Smooth muscle cell (in vitro differentiated cells): ENCODE results near the gene LPIN1. TPM values are rescaled to one million over a fixed set of nuclear protein-coding genes. Genes with fewer than 3 reads are reported as not detected.
"Not testable (repeated sequence)": the region's sequence is repeated elsewhere in the genome, so short reads cannot be mapped to it uniquely, and the experiment has no call there.

Experiments used
- DNase-seq: peaks from one replicate; lab custom pipeline; 2025; ENCODE audit not compliant: unreplicated experiment; lab: John Stamatoyannopoulos, UW
- H2AFZ ChIP-seq: fragments of 200-600 bp; sonication (generic); 2 replicates; pipeline ENCODE4 v1.6.0; 2016; ENCODE audit warnings: antibody characterized with exemption, low read depth, mild to moderate bottlenecking
- H3F3A ChIP-seq: fragments of 200-600 bp; sonication (generic); 2 replicates; pipeline ENCODE4 v1.6.0; 2017; ENCODE audit warnings: antibody characterized with exemption, low read depth
- H3K27ac ChIP-seq: fragments of 200-600 bp; sonication (generic); 2 replicates; pipeline ENCODE4 v1.5.1; 2016; ENCODE audit warnings: low read depth, mild to moderate bottlenecking
- H3K27me3 ChIP-seq: fragments of 200-600 bp; sonication (generic); 2 replicates; pipeline ENCODE4 v1.6.1; 2016; ENCODE audit warnings: low read depth, mild to moderate bottlenecking
- H3K36me3 ChIP-seq: fragments of 200-600 bp; sonication (generic); 2 replicates; pipeline ENCODE4 v1.5.1; 2016; ENCODE audit warnings: low read depth
- H3K4me1 ChIP-seq: fragments of 200-600 bp; sonication (generic); 2 replicates; pipeline ENCODE4 v1.5.1; 2016; ENCODE audit warnings: low read depth
- H3K4me2 ChIP-seq: fragments of 200-600 bp; sonication (generic); 2 replicates; pipeline ENCODE4 v1.6.0; 2016; ENCODE audit warnings: mild to moderate bottlenecking
- H3K4me3 ChIP-seq: fragments of 200-600 bp; sonication (generic); 2 replicates; pipeline ENCODE4 v1.5.1; 2016; ENCODE audit warnings: mild to moderate bottlenecking
- H3K79me2 ChIP-seq: fragments of 200-600 bp; sonication (generic); 2 replicates; pipeline ENCODE4 v1.6.0; 2016; ENCODE audit warnings: low read depth, mild to moderate bottlenecking
- H3K9ac ChIP-seq: fragments of 200-600 bp; sonication (generic); 2 replicates; pipeline ENCODE4 v1.6.0; 2016; ENCODE audit warnings: low read depth
- H3K9me3 ChIP-seq: fragments of 200-600 bp; sonication (generic); replicated peaks from 2 replicates; pipeline ENCODE4 v1.5.1; 2016; ENCODE audit warnings: low read depth
- H4K20me1 ChIP-seq: fragments of 200-600 bp; sonication (generic); 2 replicates; pipeline ENCODE4 v1.6.0; 2016; ENCODE audit warnings: low read depth
- CTCF ChIP-seq: fragments of 200-600 bp; sonication (generic); IDR thresholded peaks from 2 replicates; pipeline ENCODE4 v1.5.1; 2017; ENCODE audit warnings: borderline replicate concordance, mild to moderate bottlenecking, antibody characterized with exemption; ENCODE audit not compliant: insufficient read depth, poor library complexity, severe bottlenecking
- WGBS: methylation state at CpG from one replicate; pipeline ENCODE4 v1.1.7; 2016; ENCODE audit warnings: low lambda C conversion rate; 5-methylcytosine and 5-hydroxymethylcytosine counted together
- polyA plus RNA-seq: library from polyadenylated mRNA; unstranded; fragments of >200 nt; fragmentation: Nextera tagmentation; extraction: Ambion mirVana; gene quantifications from 2 replicates; pipeline ENCODE4 v1.2.1, GENCODE V29; 2016
- total RNA-seq: library from RNA; depleted of rRNA; stranded (reverse); fragments of >200 nt; gene quantifications from 2 replicates; pipeline ENCODE4 v1.2.3, GENCODE V29; 2014

Gene LPIN1
- total and polyA plus RNA-seq, 2 experiments from 2014 or later, result 13.8 to 17.9 TPM

- Histone ChIP-seq H3K4me3 (no peak overlapping the region), H3K27me3 (no peaks in the 10 kb centered on the region), H3K27ac (no peak overlapping the region), H3K36me3 (no peaks in the 10 kb centered on the region), H2AFZ (no peak overlapping the region), H3F3A (no peaks in the 10 kb centered on the region), H3K4me2 (no peak overlapping the region), H3K79me2 (no peaks in the 10 kb centered on the region), H4K20me1 (no peaks in the 10 kb centered on the region), H3K4me1 (no peaks in the 10 kb centered on the region), H3K9me3 (no peaks in the 10 kb centered on the region), H3K9ac (no peak overlapping the region)
- no peak for DNase-seq
- WGBS, result 72% methylated on average over 5 of the region's 5 CpGs
- no peak for TF ChIP-seq CTCF
Observed at GRCh38 chr2:11856095-11856494, 109.7 kb downstream of the LPIN1 start.

GRCh38 chr2:11858883-11859282 lies 112.5 kb downstream of the LPIN1 start:
- Histone ChIP-seq H3K36me3 (no peaks in the 10 kb centered on the region), H3K4me2 (no peak overlapping the region), H3F3A (no peaks in the 10 kb centered on the region), H3K4me1 (no peaks in the 10 kb centered on the region), H3K27me3 (no peaks in the 10 kb centered on the region), H3K9ac (no peak overlapping the region), H3K79me2 (no peaks in the 10 kb centered on the region), H3K4me3 (no peak overlapping the region), H4K20me1 (no peaks in the 10 kb centered on the region), H2AFZ (no peak overlapping the region), H3K9me3 (no peaks in the 10 kb centered on the region), H3K27ac (no peak overlapping the region)
- no peak for DNase-seq
- 100% methylated on average over 2 of the region's 2 CpGs for WGBS
- no peak for TF ChIP-seq CTCF

GRCh38 chr2:11859975-11860374 lies 113.5 kb downstream of the LPIN1 start:
- 96% methylated on average over 3 of the region's 3 CpGs for WGBS
- not testable (repeated sequence) for H3F3A ChIP-seq, DNase-seq

GRCh38 chr2:11861044-11861443 lies 114.6 kb downstream of the LPIN1 start:
- no peaks in the 10 kb centered on the region for H3K36me3 ChIP-seq
- H3K27me3 ChIP-seq, result no peaks in the 10 kb centered on the region
- no peaks in the 10 kb centered on the region for H3K9me3 ChIP-seq
- no peaks in the 10 kb centered on the region for H4K20me1 ChIP-seq
- H3K4me2 ChIP-seq, result no peak overlapping the region
- H3K4me3 ChIP-seq, result no peak overlapping the region
- no peak overlapping the region for H3K27ac ChIP-seq
- no peaks in the 10 kb centered on the region for H3K79me2 ChIP-seq
- DNase-seq, result no peak
- 93% methylated on average over 2 of the region's 2 CpGs for WGBS
- TF ChIP-seq CTCF, result no peak
- H3F3A ChIP-seq, result no peaks in the 10 kb centered on the region
- no peak overlapping the region for H2AFZ ChIP-seq
- H3K9ac ChIP-seq, result no peak overlapping the region
- H3K4me1 ChIP-seq, result no peaks in the 10 kb centered on the region

More at GRCh38 chr2:11859975-11860374, 113.5 kb downstream of the LPIN1 start:
- not testable (repeated sequence) for H3K4me2 ChIP-seq, H3K79me2 ChIP-seq, H3K36me3 ChIP-seq, H3K27ac ChIP-seq, H4K20me1 ChIP-seq, H3K4me3 ChIP-seq, H3K9me3 ChIP-seq, H3K4me1 ChIP-seq, H3K27me3 ChIP-seq, H3K9ac ChIP-seq, H2AFZ ChIP-seq
